ENCODE results near the gene LRRFIP1. TPM values are rescaled to one million over a fixed set of nuclear protein-coding genes. Genes with fewer than 3 reads are reported as not detected.

The LRRFIP1 gene
- total RNA-seq, 2 donors from 2014 or later = 66.1 to 73.1 TPM

GRCh38 chr2:237638176-237638575 is 10.8 kb downstream of the LRRFIP1 start:
- Histone ChIP-seq H3K9me3 (no peaks in the 10 kb centered on the region), H3K36me3 (no peaks in the 10 kb centered on the region), H3K4me3 (no peak overlapping the region), H3K27ac (no peak overlapping the region), H3K4me1 (replicated peaks) (no peaks in the 10 kb centered on the region), H3K27me3 (replicated peaks; ENCODE audit: insufficient read depth) (no peaks in the 10 kb centered on the region)
- DNase-seq (ENCODE audit: low spot score) = no peak
- TF ChIP-seq POLR2AphosphoS5 (IDR thresholded peaks at IDR 0.05) = no peak
- TF ChIP-seq, protein P1, sequence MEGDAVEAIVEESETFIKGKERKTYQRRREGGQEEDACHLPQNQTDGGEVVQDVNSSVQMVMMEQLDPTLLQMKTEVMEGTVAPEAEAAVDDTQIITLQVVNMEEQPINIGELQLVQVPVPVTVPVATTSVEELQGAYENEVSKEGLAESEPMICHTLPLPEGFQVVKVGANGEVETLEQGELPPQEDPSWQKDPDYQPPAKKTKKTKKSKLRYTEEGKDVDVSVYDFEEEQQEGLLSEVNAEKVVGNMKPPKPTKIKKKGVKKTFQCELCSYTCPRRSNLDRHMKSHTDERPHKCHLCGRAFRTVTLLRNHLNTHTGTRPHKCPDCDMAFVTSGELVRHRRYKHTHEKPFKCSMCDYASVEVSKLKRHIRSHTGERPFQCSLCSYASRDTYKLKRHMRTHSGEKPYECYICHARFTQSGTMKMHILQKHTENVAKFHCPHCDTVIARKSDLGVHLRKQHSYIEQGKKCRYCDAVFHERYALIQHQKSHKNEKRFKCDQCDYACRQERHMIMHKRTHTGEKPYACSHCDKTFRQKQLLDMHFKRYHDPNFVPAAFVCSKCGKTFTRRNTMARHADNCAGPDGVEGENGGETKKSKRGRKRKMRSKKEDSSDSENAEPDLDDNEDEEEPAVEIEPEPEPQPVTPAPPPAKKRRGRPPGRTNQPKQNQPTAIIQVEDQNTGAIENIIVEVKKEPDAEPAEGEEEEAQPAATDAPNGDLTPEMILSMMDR (IDR thresholded peaks at IDR 0.05) = no peak
- TF ChIP-seq POLR2A (IDR thresholded peaks at IDR 0.05) = no peak
- WGBS = 88% methylated on average over 8 of the region's 8 CpGs
- intact Hi-C loops (cut with DNase I) = no loop called here

- H3K36me3 ChIP-seq = no peaks in the 10 kb centered on the region
- intact Hi-C loops (cut with DNase I) = no loop called here
- H3K4me3 ChIP-seq = no peak overlapping the region
- 80% methylated on average over 11 of the region's 11 CpGs for WGBS
- no peak for TF ChIP-seq POLR2A (IDR thresholded peaks at IDR 0.05)
- TF ChIP-seq POLR2AphosphoS5 (IDR thresholded peaks at IDR 0.05) = no peak
- TF ChIP-seq, protein P1 (IDR thresholded peaks at IDR 0.05) = no peak
- H3K27me3 ChIP-seq (replicated peaks; ENCODE audit: insufficient read depth) = no peaks in the 10 kb centered on the region
- no peak overlapping the region for H3K27ac ChIP-seq
- no peaks in the 10 kb centered on the region for H3K9me3 ChIP-seq
- no peaks in the 10 kb centered on the region for H3K4me1 ChIP-seq (replicated peaks)
- no peak for DNase-seq (ENCODE audit: low spot score)
Measured at GRCh38 chr2:237639052-237639835, 11.9 kb downstream of the LRRFIP1 start.

DNA sequence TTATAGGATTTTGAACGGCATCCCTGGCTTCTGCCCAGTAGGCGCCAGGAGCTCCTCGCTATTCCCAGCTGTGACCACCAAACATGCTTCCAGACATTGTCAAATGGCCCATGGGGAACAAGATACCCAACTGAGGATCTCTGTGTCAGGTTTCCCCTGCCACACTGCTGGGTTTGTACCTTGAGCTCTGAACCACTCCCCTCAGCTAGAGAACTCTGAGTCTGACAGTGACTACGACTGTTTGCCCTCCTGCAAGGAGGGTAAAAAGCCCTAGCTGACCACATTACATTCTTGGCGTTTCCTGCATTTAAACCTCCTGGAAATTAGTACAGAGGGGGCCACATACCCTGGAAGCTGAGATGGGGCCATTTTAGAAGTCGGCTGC is 12.4 kb downstream of the LRRFIP1 start:
- no peak overlapping the region for H3K27ac ChIP-seq
- WGBS = 89% methylated on average over 6 of the region's 6 CpGs
- H3K27me3 ChIP-seq (replicated peaks; ENCODE audit: insufficient read depth) = no peaks in the 10 kb centered on the region
- H3K4me3 ChIP-seq = no peak overlapping the region
- H3K4me1 ChIP-seq (replicated peaks) = no peaks in the 10 kb centered on the region
- H3K36me3 ChIP-seq = no peaks in the 10 kb centered on the region
- H3K9me3 ChIP-seq = no peaks in the 10 kb centered on the region
- no peak for DNase-seq (ENCODE audit: low spot score)
- intact Hi-C loops (cut with DNase I) = no loop called here
- no peak for TF ChIP-seq POLR2A (IDR thresholded peaks at IDR 0.05)
- TF ChIP-seq, protein P1 (IDR thresholded peaks at IDR 0.05) = no peak
- TF ChIP-seq POLR2AphosphoS5 (IDR thresholded peaks at IDR 0.05) = no peak

DNA sequence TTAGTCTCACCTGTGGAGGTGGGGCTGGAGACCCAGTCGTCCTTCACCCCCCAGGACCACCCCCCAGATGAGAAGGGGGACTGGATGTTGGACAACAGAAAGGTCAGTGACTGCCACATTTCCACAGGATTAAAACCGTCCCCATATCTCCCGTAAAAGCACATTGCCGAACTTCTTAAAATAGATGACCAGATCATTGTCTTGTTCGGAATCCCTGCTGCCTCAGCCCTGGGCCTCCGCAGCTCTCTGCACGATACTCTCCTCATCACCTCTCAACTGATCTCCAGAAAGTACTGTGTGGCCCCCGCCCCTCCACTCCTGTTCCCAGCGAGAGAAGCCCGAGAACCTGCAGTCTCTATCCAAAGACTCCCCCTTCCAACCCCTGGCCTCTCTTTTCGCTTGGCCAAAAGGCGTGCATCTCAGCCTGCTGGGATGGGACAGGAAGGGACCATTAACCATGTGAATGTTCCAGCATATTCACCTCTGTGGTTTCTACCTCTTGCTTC is 13.2 kb downstream of the LRRFIP1 start:
- DNase-seq (ENCODE audit: low spot score) = no peak
- no peak overlapping the region for H3K4me3 ChIP-seq
- intact Hi-C loops (cut with DNase I) = no loop called here
- H3K27me3 ChIP-seq (replicated peaks; ENCODE audit: insufficient read depth) = no peaks in the 10 kb centered on the region
- H3K36me3 ChIP-seq = no peaks in the 10 kb centered on the region
- 88% methylated on average over 12 of the region's 12 CpGs for WGBS
- H3K9me3 ChIP-seq = no peaks in the 10 kb centered on the region
- H3K27ac ChIP-seq = no peak overlapping the region
- TF ChIP-seq POLR2AphosphoS5 (IDR thresholded peaks at IDR 0.05) (no peak), POLR2A (IDR thresholded peaks at IDR 0.05) (no peak)
- TF ChIP-seq, protein P1 (IDR thresholded peaks at IDR 0.05) = no peak
- H3K4me1 ChIP-seq (replicated peaks) = no peaks in the 10 kb centered on the region

All from prostate gland (tissue), 2 donors.